GM23338 (cell line): ENCODE results near the gene KLHDC9. TPM values are rescaled to one million over a fixed set of nuclear protein-coding genes. Genes with fewer than 3 reads are reported as not detected.

ENCODE experiments used
- ATAC-seq: fragments of 200-7000 bp; cut with Tn5 transposase; 3 replicates; pipeline ENCODE4 v1.9.1; 2020
- DNase-seq: peaks from one replicate; pipeline ENCODE4 v3.0.0-alpha.2; 2015; ENCODE audit warnings: low spot score
- H2AFZ ChIP-seq: fragments of 200-600 bp; sonication (generic); 2 replicates; pipeline ENCODE4 v1.8.0; 2016; ENCODE audit warnings: antibody characterized with exemption, mild to moderate bottlenecking, moderate library complexity
- H3F3A ChIP-seq: fragments of 200-600 bp; sonication (generic); replicated peaks from 2 replicates; pipeline ENCODE4 v1.8.0; 2017; ENCODE audit warnings: antibody characterized with exemption, mixed run types, low read depth
- H3K27ac ChIP-seq: fragments of 200-600 bp; sonication (generic); 2 replicates; pipeline ENCODE4 v1.6.1; 2016; ENCODE audit warnings: low read depth
- H3K27me3 ChIP-seq: fragments of 200-600 bp; sonication (generic); 2 replicates; pipeline ENCODE4 v1.8.0; 2016; ENCODE audit warnings: mild to moderate bottlenecking, mixed run types, moderate library complexity; ENCODE audit not compliant: insufficient read depth
- H3K36me3 ChIP-seq: fragments of 200-600 bp; sonication (generic); 2 replicates; pipeline ENCODE4 v1.8.0; 2016; ENCODE audit warnings: mild to moderate bottlenecking; ENCODE audit not compliant: insufficient read depth
- H3K4me1 ChIP-seq: fragments of 200-600 bp; sonication (generic); 2 replicates; pipeline ENCODE4 v1.8.0; 2016; ENCODE audit warnings: mild to moderate bottlenecking, moderate library complexity; ENCODE audit not compliant: insufficient read depth
- H3K4me2 ChIP-seq: fragments of 200-600 bp; sonication (generic); 2 replicates; pipeline ENCODE4 v1.7.1; 2017; ENCODE audit warnings: mixed run types
- H3K4me3 ChIP-seq: fragments of 200-600 bp; sonication (generic); 2 replicates; pipeline ENCODE4 v1.6.1; 2016; ENCODE audit warnings: mixed run types
- H3K79me2 ChIP-seq: fragments of 200-600 bp; sonication (generic); replicated peaks from 2 replicates; pipeline ENCODE4 v1.8.0; 2017; ENCODE audit warnings: mild to moderate bottlenecking; ENCODE audit not compliant: insufficient read depth
- H3K9me2 ChIP-seq: fragments of 200-600 bp; sonication (generic); 2 replicates; pipeline ENCODE4 v1.8.0; 2017; ENCODE audit not compliant: insufficient read depth
- H4K20me1 ChIP-seq: fragments of 200-600 bp; sonication (generic); replicated peaks from 2 replicates; pipeline ENCODE4 v1.8.0; 2017; ENCODE audit warnings: mild to moderate bottlenecking; ENCODE audit not compliant: insufficient read depth
- H3K27ac Mint-ChIP-seq: 2 replicates; pipeline ENCODE4 v1.8.0; 2020; ENCODE audit warnings: inconsistent platforms, mild to moderate bottlenecking, moderate library complexity, mixed read lengths
- H3K27me3 Mint-ChIP-seq: 3 replicates; pipeline ENCODE4 v1.8.0; 2022; ENCODE audit warnings: low read depth, mild to moderate bottlenecking, moderate library complexity, mixed read lengths, inconsistent platforms; ENCODE audit not compliant: insufficient read depth, poor library complexity
- H3K36me3 Mint-ChIP-seq: 3 replicates; pipeline ENCODE4 v1.8.0; 2021; ENCODE audit warnings: low read depth, mild to moderate bottlenecking, inconsistent platforms, moderate library complexity, mixed read lengths
- H3K4me1 Mint-ChIP-seq: 3 replicates; pipeline ENCODE4 v1.8.0; 2020; ENCODE audit warnings: mild to moderate bottlenecking, inconsistent platforms, mixed read lengths
- H3K4me3 Mint-ChIP-seq: 3 replicates; pipeline ENCODE4 v1.8.0; 2021; ENCODE audit warnings: moderate library complexity, mild to moderate bottlenecking, inconsistent platforms, mixed read lengths
- H3K9me3 Mint-ChIP-seq: 3 replicates; pipeline ENCODE4 v1.8.0; 2020; ENCODE audit warnings: moderate library complexity, mild to moderate bottlenecking, inconsistent platforms, mixed read lengths
- NANOG ChIP-seq: IDR thresholded peaks from 2 replicates; pipeline ENCODE4 v1.6.1; 2016; ENCODE audit warnings: antibody characterized with exemption, borderline replicate concordance
- REST ChIP-seq: IDR thresholded peaks from one replicate; pipeline ENCODE4 v1.6.1; 2018; ENCODE audit warnings: antibody characterized with exemption; ENCODE audit not compliant: unreplicated experiment
- STAT1 ChIP-seq: IDR thresholded peaks from one replicate; pipeline ENCODE4 v1.6.1; 2016; ENCODE audit warnings: antibody characterized with exemption; ENCODE audit not compliant: unreplicated experiment
- ZNF462 ChIP-seq: fragments of 250-450 bp; sonication (Bioruptor Pico); IDR thresholded peaks from 2 replicates; pipeline ENCODE4 v1.5.0; 2020; ENCODE audit warnings: mild to moderate bottlenecking, moderate library complexity
- polyA plus RNA-seq: library from polyadenylated mRNA; unstranded; fragments of >200 nt; fragmentation: Nextera tagmentation; extraction: Ambion mirVana; gene quantifications from 2 replicates; pipeline ENCODE4 v1.2.1, GENCODE V29; 2016
- total RNA-seq: library from RNA; depleted of rRNA; stranded (reverse); fragments of >200 nt; shearing (Covaris generic); gene quantifications from 2 replicates; pipeline ENCODE4 v1.2.3, GENCODE V29; 2014

The KLHDC9 gene
- total and polyA plus RNA-seq, 2 experiments from 2014 or later = 5.6 to 6.6 TPM

- no peak for TF ChIP-seq NANOG
- TF ChIP-seq REST = no peak
Measured at GRCh38 chr1:161083748-161084596, 14.2 kb upstream of the KLHDC9 start (continued).

- no peak overlapping the region for H3K4me2 ChIP-seq
- no peaks in the 10 kb centered on the region for H3K79me2 ChIP-seq
- H3K4me1 ChIP-seq = peaks cover 16% of the 10 kb centered on the region
- peaks cover 5% of the 10 kb centered on the region; the same call in 1 of the 2 replicates for H3F3A ChIP-seq
- H3K9me2 ChIP-seq = peaks cover 5% of the 10 kb centered on the region
- no peak overlapping the region for H2AFZ ChIP-seq
- H3K36me3 ChIP-seq = no peaks in the 10 kb centered on the region
- no peak overlapping the region for H3K4me3 ChIP-seq
- no peak for TF ChIP-seq NANOG
- TF ChIP-seq ZNF462 (CRISPR knock-in tag) = no peak
- TF ChIP-seq STAT1 = no peak
- Mint-ChIP-seq H3K4me1 (peaks cover 25% of the 10 kb centered on the region), H3K9me3 (no peaks in the 10 kb centered on the region; the same call in 2 of the 3 replicates), H3K27me3 (peaks cover 12% of the 10 kb centered on the region), H3K27ac (no peak overlapping the region), H3K36me3 (no peaks in the 10 kb centered on the region; the same call in 2 of the 3 replicates), H3K4me3 (no peak overlapping the region)
- H4K20me1 ChIP-seq = no peaks in the 10 kb centered on the region
- no peak overlapping the region for H3K27ac ChIP-seq
- H3K27me3 ChIP-seq = no peaks in the 10 kb centered on the region
- DNase-seq = no peak
- no peak for ATAC-seq
Measured at GRCh38 chr1:161084597-161084988, 13.6 kb upstream of the KLHDC9 start.
